Stimulated activated naive CD4-positive, alpha-beta T cell (primary cell): ENCODE measurements around the gene MAP9.
A peak's percentile ranks its signal among the peaks of the same experiment; 100 is the strongest.
"Not testable (repeated sequence)": the region's sequence is repeated elsewhere in the genome, so short reads cannot be mapped to it uniquely, and the experiment has no call there.

Source experiments
- DNase-seq, 6 experiments: peaks; one replicate each; lab custom pipeline; 2025; lab: John Stamatoyannopoulos, UW

The MAP9 gene

GRCh38 chr4:155376387-155377268 lies at the start of gene MAP9:
MAP9 (minus strand) TSS chr4:155376965; CDS start chr4:155375850, 1,115 bp downstream.
- peak; percentile 66 to 89 (median 86) for DNase-seq

GRCh38 chr4:155424778-155425177 lies 48.0 kb upstream of the MAP9 start:
- DNase-seq = not testable (repeated sequence)

- DNase-seq = no peak
Measured at GRCh38 chr4:155423671-155424070, 46.9 kb upstream of the MAP9 start.

- DNase-seq = no peak
Measured at GRCh38 chr4:155419266-155419665, 42.5 kb upstream of the MAP9 start.

- DNase-seq = no peak
Measured at GRCh38 chr4:155415662-155416061, 38.9 kb upstream of the MAP9 start.

GRCh38 chr4:155413451-155413850 lies 36.7 kb upstream of the MAP9 start:
- no peak for DNase-seq

- DNase-seq = no peak
Measured at GRCh38 chr4:155411546-155411945, 34.8 kb upstream of the MAP9 start.

GRCh38 chr4:155408796-155409195 lies 32.0 kb upstream of the MAP9 start:
- DNase-seq = no peak

- DNase-seq = no peak
Measured at GRCh38 chr4:155407480-155407879, 30.7 kb upstream of the MAP9 start.

- no peak for DNase-seq
Measured at GRCh38 chr4:155405059-155405458, 28.3 kb upstream of the MAP9 start.

GRCh38 chr4:155403886-155404285 lies 27.1 kb upstream of the MAP9 start:
- no peak for DNase-seq

- no peak for DNase-seq
Measured at GRCh38 chr4:155402941-155403340, 26.2 kb upstream of the MAP9 start.

GRCh38 chr4:155400893-155401292 lies 24.1 kb upstream of the MAP9 start:
- no peak for DNase-seq

GRCh38 chr4:155399974-155400697 lies 23.4 kb upstream of the MAP9 start:
- DNase-seq = no peak

- DNase-seq = no peak
Measured at GRCh38 chr4:155392481-155393184, 15.9 kb upstream of the MAP9 start.

GRCh38 chr4:155391932-155392331 lies 15.2 kb upstream of the MAP9 start:
- no peak for DNase-seq

- DNase-seq = no peak
Measured at GRCh38 chr4:155388162-155388561, 11.4 kb upstream of the MAP9 start.

- no peak for DNase-seq
Measured at GRCh38 chr4:155383541-155383940, 6.8 kb upstream of the MAP9 start.

GRCh38 chr4:155377276-155377675 lies 511 bp upstream of the MAP9 start:
- DNase-seq = no peak

- peak in 3 of 6 experiments; percentile 10 to 28 (median 11) for DNase-seq
Measured at GRCh38 chr4:155371432-155372043, 5.2 kb downstream of the MAP9 start.

GRCh38 chr4:155367608-155368007 lies 9.2 kb downstream of the MAP9 start:
- DNase-seq = no peak

- DNase-seq = no peak
Measured at GRCh38 chr4:155353923-155354540, 22.7 kb downstream of the MAP9 start.
